Neuronal stem cell (in vitro differentiated cells): ENCODE results near the gene NASP.

Experiments used
- DNase-seq: peaks from one replicate; pipeline ENCODE4 v3.0.0-alpha.2; 2013; ENCODE audit warnings: low spot score
- H2AFZ ChIP-seq: one replicate; pipeline ENCODE4 v1.6.1; 2013; ENCODE audit warnings: mild to moderate bottlenecking, low read length, inconsistent platforms
- H2AK5ac ChIP-seq: 2 replicates; pipeline ENCODE4 v1.6.1; 2013; ENCODE audit warnings: low read depth, mild to moderate bottlenecking, inconsistent platforms, low read length, moderate library complexity, mixed read lengths
- H2BK120ac ChIP-seq: 2 replicates; pipeline ENCODE4 v1.6.1; 2013; ENCODE audit warnings: low read depth, mild to moderate bottlenecking, inconsistent platforms, low read length, moderate library complexity, mixed read lengths
- H2BK12ac ChIP-seq: one replicate; pipeline ENCODE4 v1.6.1; 2013; ENCODE audit warnings: low read length, inconsistent platforms
- H2BK15ac ChIP-seq: 2 replicates; pipeline ENCODE4 v1.6.1; 2013; ENCODE audit warnings: mild to moderate bottlenecking, low read length, inconsistent platforms, mixed read lengths
- H2BK5ac ChIP-seq: one replicate; pipeline ENCODE4 v1.6.1; 2013; ENCODE audit warnings: inconsistent platforms, mild to moderate bottlenecking, low read length, moderate library complexity
- H3K14ac ChIP-seq: one replicate; pipeline ENCODE4 v1.6.1; 2013; ENCODE audit warnings: low read length, inconsistent platforms
- H3K18ac ChIP-seq: 2 replicates; pipeline ENCODE4 v1.6.1; 2013; ENCODE audit warnings: low read length, inconsistent platforms
- H3K23ac ChIP-seq: 2 replicates; pipeline ENCODE4 v1.6.1; 2013; ENCODE audit warnings: low read depth, mild to moderate bottlenecking, mixed read lengths, low read length, inconsistent platforms; ENCODE audit not compliant: poor library complexity
- H3K27ac ChIP-seq: replicated peaks from 3 replicates; pipeline ENCODE4 v1.5.1; 2013; ENCODE audit warnings: low read length, inconsistent platforms
- H3K27me3 ChIP-seq, 3 experiments: 2 replicates each; pipeline ENCODE4 v1.6.1; 2013; ENCODE audit warnings: low read length in 3 of 3, mild to moderate bottlenecking in 2 of 3, inconsistent platforms in 1 of 3, low read depth in 1 of 3, mixed read lengths in 1 of 3, moderate library complexity in 1 of 3; ENCODE audit not compliant: control insufficient read depth in 3 of 3, insufficient read depth in 3 of 3
- H3K36me3 ChIP-seq, 2 donors: replicated peaks in 1 of 2; 2 replicates each; pipeline ENCODE4 v1.6.1; 2013; ENCODE audit warnings: low read length in 2 of 2; ENCODE audit not compliant: control insufficient read depth in 2 of 2, insufficient read depth in 2 of 2
- H3K4ac ChIP-seq: 2 replicates; pipeline ENCODE4 v1.6.1; 2013; ENCODE audit warnings: inconsistent platforms, mild to moderate bottlenecking, low read length, moderate library complexity
- H3K4me1 ChIP-seq, 2 donors: 1 replicate in 1 of 2; 2 replicates in 1 of 2; pipeline ENCODE4 v1.6.1; 2013; ENCODE audit warnings: low read length in 2 of 2, low read depth in 1 of 2; ENCODE audit not compliant: control insufficient read depth in 2 of 2, insufficient read depth in 1 of 2
- H3K4me2 ChIP-seq: one replicate; pipeline ENCODE4 v1.6.1; 2013; ENCODE audit warnings: mild to moderate bottlenecking, low read length, inconsistent platforms; ENCODE audit not compliant: insufficient read depth, poor library complexity, severe bottlenecking
- H3K4me3 ChIP-seq, 2 donors: 2 replicates each; pipeline ENCODE4 v1.5.1; 2013; ENCODE audit warnings: low read length in 2 of 2, mild to moderate bottlenecking in 2 of 2, inconsistent platforms in 1 of 2, moderate library complexity in 1 of 2
- H3K79me1 ChIP-seq: one replicate; pipeline ENCODE4 v1.6.1; 2013; ENCODE audit warnings: low read depth, mild to moderate bottlenecking, inconsistent platforms, low read length, moderate library complexity
- H3K9ac ChIP-seq: one replicate; pipeline ENCODE4 v1.6.1; 2013; ENCODE audit warnings: mild to moderate bottlenecking, low read depth, low read length, inconsistent platforms; ENCODE audit not compliant: poor library complexity
- H3K9me3 ChIP-seq, 2 donors: replicated peaks in 1 of 2; 2 replicates each; pipeline versions ENCODE3 to v1.6.1; 2013; ENCODE audit warnings: low read length in 2 of 2, mild to moderate bottlenecking in 2 of 2, inconsistent platforms in 1 of 2, low read depth in 1 of 2, mixed read lengths in 1 of 2, moderate library complexity in 1 of 2; ENCODE audit not compliant: control insufficient read depth in 2 of 2, insufficient read depth in 1 of 2
- H4K8ac ChIP-seq: one replicate; pipeline ENCODE4 v1.6.1; 2013; ENCODE audit warnings: low read depth, mild to moderate bottlenecking, inconsistent platforms, low read length, moderate library complexity
- H4K91ac ChIP-seq: one replicate; pipeline ENCODE4 v1.6.1; 2013; ENCODE audit warnings: low read length, low read depth, mild to moderate bottlenecking, inconsistent platforms; ENCODE audit not compliant: poor library complexity
- WGBS, 2 donors: extraction: QIAGEN DNeasy Blood & Tissue Kit; methylation state at CpG; one replicate each; pipeline ENCODE4 v1.1.7; 2013; ENCODE audit warnings: missing lambda C conversion rate in 2 of 2, mixed read lengths in 1 of 2; ENCODE audit not compliant: insufficient read length in 2 of 2, insufficient replicate concordance in 1 of 2; ENCODE audit errors: extremely low coverage in 2 of 2; 5-methylcytosine and 5-hydroxymethylcytosine counted together

NASP gene

GRCh38 chr1:45644661-45645060 is 60.8 kb downstream of the NASP start:
- Histone ChIP-seq H3K4ac (no peak overlapping the region), H2BK5ac (no peak overlapping the region), H2AFZ (no peak overlapping the region), H3K9me3 (peaks cover 0 to 2% of the 10 kb centered on the region in 2 donors), H4K8ac (no peak overlapping the region), H3K4me2 (no peak overlapping the region), H2AK5ac (no peak overlapping the region), H3K4me3 (no peak overlapping the region), H3K9ac (no peak overlapping the region), H2BK12ac (no peak overlapping the region), H2BK15ac (no peak overlapping the region), H3K18ac (no peak overlapping the region), H3K27me3 (no peaks in the 10 kb centered on the region), H3K14ac (no peak overlapping the region), H4K91ac (no peak overlapping the region), H3K27ac (no peak overlapping the region), H3K79me1 (peaks cover 8% of the 10 kb centered on the region), H3K4me1 (no peaks in the 10 kb centered on the region), H3K23ac (no peak overlapping the region), H3K36me3 (peaks cover 33 to 93% of the 10 kb centered on the region in 2 donors), H2BK120ac (no peak overlapping the region)
- DNase-seq: no peak
- no CpG with 5 or more reads among the region's 2 CpGs for WGBS, 2 donors

- H3K9me3 ChIP-seq: peaks cover 0 to 2% of the 10 kb centered on the region in 2 donors
- no peak overlapping the region for H3K18ac ChIP-seq
- no peak for DNase-seq
- H2BK15ac ChIP-seq: no peak overlapping the region
- no CpG with 5 or more reads among the region's 9 CpGs for WGBS, 2 donors
- H2BK120ac ChIP-seq: no peak overlapping the region
- no peak overlapping the region for H3K27ac ChIP-seq
- H4K8ac ChIP-seq: no peak overlapping the region
- H2AFZ ChIP-seq: no peak overlapping the region
- no peak overlapping the region for H3K9ac ChIP-seq
- H2BK12ac ChIP-seq: no peak overlapping the region
- no peaks in the 10 kb centered on the region for H3K27me3 ChIP-seq
- H3K4me3 ChIP-seq: no peak overlapping the region
- H2BK5ac ChIP-seq: no peak overlapping the region
- H4K91ac ChIP-seq: no peak overlapping the region
- H3K4me1 ChIP-seq: no peaks in the 10 kb centered on the region
- H3K36me3 ChIP-seq: peaks cover 28 to 93% of the 10 kb centered on the region in 2 donors
- H3K4ac ChIP-seq: no peak overlapping the region
- peaks cover 8% of the 10 kb centered on the region for H3K79me1 ChIP-seq
- no peak overlapping the region for H3K23ac ChIP-seq
- H2AK5ac ChIP-seq: no peak overlapping the region
- no peak overlapping the region for H3K14ac ChIP-seq
- no peak overlapping the region for H3K4me2 ChIP-seq
Observed at GRCh38 chr1:45647248-45648021, 63.6 kb downstream of the NASP start.

DNA sequence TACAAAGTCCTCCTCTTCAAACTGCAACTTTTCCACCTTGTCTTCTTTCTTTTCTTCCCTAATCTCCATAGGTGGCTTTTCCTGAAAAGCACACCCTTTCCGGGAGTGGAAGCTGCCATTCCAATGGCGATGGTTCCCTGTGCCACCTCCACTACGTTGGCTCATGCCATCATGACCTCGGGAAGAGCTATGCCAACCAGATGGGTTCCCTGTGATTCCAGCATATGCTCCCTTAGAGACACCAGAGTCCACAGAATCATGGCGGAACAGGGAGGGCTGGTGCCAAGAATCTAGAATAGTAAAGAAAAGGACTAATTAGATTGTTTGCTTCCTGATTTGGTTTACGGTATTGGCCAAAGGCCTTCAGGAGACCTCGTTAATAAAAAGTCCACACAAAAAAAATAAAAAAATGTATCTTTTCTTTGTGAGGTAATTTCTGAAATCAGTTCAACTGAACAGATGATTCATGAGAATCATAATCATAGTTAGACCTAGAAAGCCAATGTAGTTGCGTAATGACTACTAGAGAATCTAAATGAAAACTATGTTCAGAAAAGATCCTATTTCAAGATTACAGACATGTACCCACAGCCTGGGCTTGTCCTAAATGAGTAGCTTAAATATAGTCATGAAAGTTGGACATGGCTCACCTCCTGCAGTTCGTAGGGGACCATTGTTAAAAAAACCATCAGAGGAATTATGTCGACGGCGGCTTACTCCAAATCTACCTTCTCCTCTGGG is 70.9 kb downstream of the NASP start:
- Histone ChIP-seq H3K27ac (no peak overlapping the region), H3K4ac (no peak overlapping the region), H3K9me3 (no peaks in the 10 kb centered on the region), H3K27me3 (no peaks in the 10 kb centered on the region), H3K4me3 (no peak overlapping the region), H3K79me1 (no peaks in the 10 kb centered on the region), H2AK5ac (no peak overlapping the region), H2AFZ (no peak overlapping the region), H3K36me3 (peaks cover 39 to 100% of the 10 kb centered on the region in 2 donors), H3K4me1 (no peaks in the 10 kb centered on the region), H4K8ac (no peak overlapping the region), H3K14ac (no peak overlapping the region), H3K18ac (no peak overlapping the region), H2BK5ac (no peak overlapping the region), H3K9ac (no peak overlapping the region), H3K4me2 (no peak overlapping the region), H2BK120ac (no peak overlapping the region), H2BK15ac (no peak overlapping the region), H3K23ac (no peak overlapping the region), H2BK12ac (no peak overlapping the region), H4K91ac (no peak overlapping the region)
- no CpG with 5 or more reads among the region's 12 CpGs for WGBS, 2 donors
- no peak for DNase-seq

GRCh38 chr1:45656573-45657226 is 72.9 kb downstream of the NASP start:
- Histone ChIP-seq H3K4me1 (no peaks in the 10 kb centered on the region), H3K36me3 (peaks cover 31 to 98% of the 10 kb centered on the region in 2 donors), H3K23ac (no peak overlapping the region), H3K79me1 (peaks cover 2% of the 10 kb centered on the region), H3K9ac (no peak overlapping the region), H3K4me2 (no peak overlapping the region), H2AK5ac (no peak overlapping the region), H3K18ac (no peak overlapping the region), H3K4me3 (no peak overlapping the region), H4K91ac (no peak overlapping the region), H2AFZ (no peak overlapping the region), H2BK5ac (no peak overlapping the region), H2BK12ac (no peak overlapping the region), H3K27me3 (no peaks in the 10 kb centered on the region), H4K8ac (no peak overlapping the region), H3K14ac (no peak overlapping the region), H3K4ac (no peak overlapping the region), H3K27ac (no peak overlapping the region), H2BK15ac (no peak overlapping the region), H2BK120ac (no peak overlapping the region), H3K9me3 (no peaks in the 10 kb centered on the region)
- no peak for DNase-seq
- WGBS, 2 donors: no CpG with 5 or more reads among the region's 3 CpGs
